KMS-11 (cell line): ENCODE results near the gene CTU2.

ENCODE experiments used
- H2AFZ ChIP-seq: fragments of 200-600 bp; sonication (generic); 2 replicates; pipeline ENCODE4 v1.6.1; 2016; ENCODE audit warnings: antibody characterized with exemption, mixed run types, low read depth
- H3K27ac ChIP-seq: fragments of 200-600 bp; sonication (generic); 2 replicates; pipeline ENCODE4 v1.6.1; 2016; ENCODE audit warnings: mild to moderate bottlenecking, mixed run types
- H3K27me3 ChIP-seq: fragments of 200-600 bp; sonication (generic); 2 replicates; pipeline ENCODE4 v1.6.1; 2017; ENCODE audit warnings: mild to moderate bottlenecking, low read depth, mixed run types, moderate library complexity; ENCODE audit not compliant: insufficient read depth
- H3K36me3 ChIP-seq: fragments of 200-600 bp; sonication (generic); 2 replicates; pipeline ENCODE4 v1.6.1; 2017; ENCODE audit warnings: mild to moderate bottlenecking, mixed run types; ENCODE audit not compliant: insufficient read depth
- H3K4me1 ChIP-seq: fragments of 200-600 bp; sonication (generic); 2 replicates; pipeline ENCODE4 v1.6.1; 2016; ENCODE audit warnings: mild to moderate bottlenecking, low read depth, mixed run types; ENCODE audit not compliant: poor library complexity, severe bottlenecking
- H3K4me2 ChIP-seq: fragments of 200-600 bp; sonication (generic); 2 replicates; pipeline ENCODE4 v1.7.0; 2016; ENCODE audit warnings: mild to moderate bottlenecking, mixed run types
- H3K4me3 ChIP-seq: fragments of 200-600 bp; sonication (generic); IDR thresholded peaks from 2 replicates; pipeline ENCODE4 v1.6.1; 2017; ENCODE audit warnings: low read depth, low read length, mixed read lengths; ENCODE audit not compliant: insufficient read depth
- H3K79me2 ChIP-seq: fragments of 200-600 bp; sonication (generic); 2 replicates; pipeline ENCODE4 v1.6.1; 2016; ENCODE audit warnings: low read depth, mixed run types; ENCODE audit not compliant: insufficient read depth
- H3K9ac ChIP-seq: fragments of 200-600 bp; sonication (generic); 2 replicates; pipeline ENCODE4 v1.6.1; 2016; ENCODE audit warnings: mild to moderate bottlenecking, mixed run types
- H4K20me1 ChIP-seq: fragments of 200-600 bp; sonication (generic); 2 replicates; pipeline ENCODE4 v1.6.1; 2016; ENCODE audit warnings: mild to moderate bottlenecking, mixed run types; ENCODE audit not compliant: insufficient read depth
- CTCF ChIP-seq: fragments of 200-600 bp; sonication (generic); conservative IDR thresholded peaks from 2 replicates; pipeline ENCODE4 v1.6.1; 2017; ENCODE audit warnings: low read depth, mild to moderate bottlenecking, antibody characterized with exemption, low read length, moderate library complexity, mixed read lengths

CTU2 gene

GRCh38 chr16:88723507-88723887 lies 17.2 kb downstream of the CTU2 start:
- H3K4me2 ChIP-seq = no peak overlapping the region
- no peak overlapping the region for H3K4me3 ChIP-seq
- H3K9ac ChIP-seq = no peak overlapping the region
- no peaks in the 10 kb centered on the region for H3K79me2 ChIP-seq
- no peaks in the 10 kb centered on the region for H4K20me1 ChIP-seq
- H3K36me3 ChIP-seq = no peaks in the 10 kb centered on the region; the same call in 1 of the 2 replicates
- H3K4me1 ChIP-seq = no peaks in the 10 kb centered on the region
- H3K27me3 ChIP-seq = no peaks in the 10 kb centered on the region
- no peak for TF ChIP-seq CTCF
- H3K27ac ChIP-seq = no peak overlapping the region
- no peak overlapping the region for H2AFZ ChIP-seq

GRCh38 chr16:88723911-88724310 lies 17.6 kb downstream of the CTU2 start:
- Histone ChIP-seq H3K4me3 (no peak overlapping the region), H3K27ac (no peak overlapping the region), H3K4me2 (no peak overlapping the region), H3K4me1 (no peaks in the 10 kb centered on the region), H4K20me1 (no peaks in the 10 kb centered on the region), H3K9ac (no peak overlapping the region), H3K79me2 (no peaks in the 10 kb centered on the region), H3K36me3 (no peaks in the 10 kb centered on the region; the same call in 1 of the 2 replicates), H2AFZ (no peak overlapping the region), H3K27me3 (no peaks in the 10 kb centered on the region)
- no peak for TF ChIP-seq CTCF

GRCh38 chr16:88724855-88725555 lies 18.7 kb downstream of the CTU2 start:
- Histone ChIP-seq H3K27ac (no peak overlapping the region), H2AFZ (no peak overlapping the region), H3K79me2 (no peaks in the 10 kb centered on the region), H3K4me3 (no peak overlapping the region), H3K9ac (no peak overlapping the region), H3K4me2 (no peak overlapping the region), H4K20me1 (no peaks in the 10 kb centered on the region), H3K27me3 (no peaks in the 10 kb centered on the region), H3K4me1 (no peaks in the 10 kb centered on the region), H3K36me3 (no peaks in the 10 kb centered on the region; the same call in 1 of the 2 replicates)
- TF ChIP-seq CTCF = no peak

GRCh38 chr16:88725609-88726407 lies 19.5 kb downstream of the CTU2 start:
- H3K9ac ChIP-seq = no peak overlapping the region
- H3K27ac ChIP-seq = no peak overlapping the region
- H3K4me1 ChIP-seq = no peaks in the 10 kb centered on the region
- H3K27me3 ChIP-seq = no peaks in the 10 kb centered on the region
- no peaks in the 10 kb centered on the region for H4K20me1 ChIP-seq
- no peak overlapping the region for H2AFZ ChIP-seq
- no peaks in the 10 kb centered on the region; the same call in 1 of the 2 replicates for H3K36me3 ChIP-seq
- no peak for TF ChIP-seq CTCF
- 0 out of 2 replicates have a peak, but pooled peaks cover 3% of the 10 kb centered on the region for H3K79me2 ChIP-seq
- no peak overlapping the region for H3K4me3 ChIP-seq
- no peak overlapping the region for H3K4me2 ChIP-seq
